Neuron (in vitro differentiated cells): ENCODE data around the gene REN.

ENCODE experiments used
- H2AFZ ChIP-seq: one replicate; pipeline ENCODE4 v1.6.1; 2013; ENCODE audit warnings: low read depth, mild to moderate bottlenecking, inconsistent platforms, low read length, moderate library complexity
- H3K27me3 ChIP-seq: one replicate; pipeline ENCODE4 v1.6.1; 2013; ENCODE audit warnings: low read length; ENCODE audit not compliant: insufficient read depth
- H3K36me3 ChIP-seq: one replicate; pipeline ENCODE4 v1.6.1; 2013; ENCODE audit warnings: low read length; ENCODE audit not compliant: insufficient read depth
- H3K4me1 ChIP-seq: one replicate; pipeline ENCODE4 v1.6.1; 2013; ENCODE audit warnings: low read length; ENCODE audit not compliant: insufficient read depth
- H3K4me3 ChIP-seq: 2 replicates; pipeline ENCODE4 v1.5.1; 2013; ENCODE audit warnings: mild to moderate bottlenecking, low read length, moderate library complexity
- H3K9me3 ChIP-seq: one replicate; pipeline ENCODE4 v1.6.1; 2013; ENCODE audit warnings: low read length

The REN gene

DNA sequence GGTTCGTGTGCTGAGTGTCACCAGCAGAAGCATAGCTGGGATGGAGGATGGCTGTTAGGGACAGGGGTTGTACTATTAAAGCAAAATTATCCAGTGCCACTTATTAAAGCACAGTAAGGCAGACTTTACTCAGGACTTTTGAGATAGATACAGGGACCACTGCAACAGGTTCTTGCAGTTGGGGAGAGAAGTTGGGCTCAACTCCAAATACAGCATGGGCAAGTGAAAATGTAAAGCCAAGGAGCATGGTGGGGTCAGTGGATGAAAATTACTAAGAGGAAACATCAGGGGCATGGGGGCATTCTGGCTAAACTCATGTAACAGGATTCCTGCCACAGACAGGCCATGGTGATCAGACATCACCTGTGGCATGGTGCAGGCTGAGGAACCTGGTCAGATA is 15.0 kb upstream of the REN start:
- Histone ChIP-seq H3K4me3 (no peak overlapping the region), H2AFZ (no peak overlapping the region), H3K9me3 (no peaks in the 10 kb centered on the region), H3K27me3 (peaks cover 12% of the 10 kb centered on the region), H3K36me3 (no peaks in the 10 kb centered on the region), H3K4me1 (no peaks in the 10 kb centered on the region)

DNA sequence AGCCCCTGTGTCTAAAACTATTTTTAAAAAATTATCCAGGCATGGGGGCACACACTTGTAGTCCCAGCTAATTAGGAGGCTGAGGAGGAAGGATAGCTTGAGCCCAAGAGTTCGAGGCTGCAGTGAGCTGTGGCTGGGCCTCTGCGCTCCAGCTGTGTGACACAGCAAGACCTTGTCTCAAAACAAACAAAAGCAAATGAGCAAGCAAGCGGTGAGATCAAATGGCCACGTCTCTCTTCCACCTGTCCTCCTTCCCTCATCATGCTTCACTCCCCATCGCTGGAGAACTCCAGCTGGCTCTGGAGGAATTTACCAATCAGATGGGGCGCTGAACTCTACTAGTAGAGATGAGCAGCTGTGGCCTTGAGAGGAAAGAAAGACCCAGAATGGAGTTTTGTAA is 14.0 kb upstream of the REN start:
- H3K27me3 ChIP-seq: peaks cover 13% of the 10 kb centered on the region
- H3K4me1 ChIP-seq: no peaks in the 10 kb centered on the region
- H3K36me3 ChIP-seq: no peaks in the 10 kb centered on the region
- no peak overlapping the region for H2AFZ ChIP-seq
- H3K4me3 ChIP-seq: no peak overlapping the region
- no peaks in the 10 kb centered on the region for H3K9me3 ChIP-seq

DNA sequence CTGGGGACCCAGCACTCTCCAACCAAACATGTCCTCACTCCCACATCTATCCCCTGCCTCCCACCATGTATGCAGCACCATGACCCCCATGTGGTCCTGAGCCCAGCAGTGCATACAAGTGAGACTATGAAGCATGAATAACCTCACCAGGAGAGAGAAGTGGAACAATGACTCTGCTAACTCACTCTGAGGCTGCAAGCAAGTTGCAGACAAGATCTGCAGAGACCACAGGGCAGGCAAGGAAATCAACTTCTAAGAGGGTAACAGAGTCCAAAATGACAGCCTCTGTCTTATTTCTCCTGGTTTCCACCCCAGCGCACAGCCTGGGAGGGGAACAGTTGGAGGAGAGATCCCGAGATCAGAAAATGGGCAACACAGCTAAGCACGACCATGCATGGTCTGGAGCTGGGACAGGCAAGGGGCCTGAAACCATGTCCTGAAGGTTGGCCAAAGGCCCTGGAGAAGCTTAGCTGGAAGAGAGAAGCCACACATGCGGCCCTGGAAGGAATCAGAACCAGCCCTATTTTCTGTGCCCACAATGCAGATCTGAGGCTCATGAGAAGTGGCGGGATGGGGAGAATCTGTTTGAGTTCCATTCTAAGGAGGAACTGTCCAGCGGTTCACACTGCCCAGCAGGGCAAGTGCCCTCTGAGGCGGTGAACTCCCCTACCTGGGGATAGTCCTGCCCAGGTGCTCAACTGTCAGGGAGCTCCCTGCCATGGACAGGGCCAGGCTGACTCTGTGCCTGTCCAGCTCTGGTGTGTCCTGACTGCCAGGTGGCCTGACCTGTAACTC is 12.5 kb upstream of the REN start:
- Histone ChIP-seq H3K9me3 (no peaks in the 10 kb centered on the region), H3K4me3 (no peak overlapping the region), H3K27me3 (peaks cover 15% of the 10 kb centered on the region), H3K4me1 (no peaks in the 10 kb centered on the region), H3K36me3 (no peaks in the 10 kb centered on the region), H2AFZ (no peak overlapping the region)

DNA sequence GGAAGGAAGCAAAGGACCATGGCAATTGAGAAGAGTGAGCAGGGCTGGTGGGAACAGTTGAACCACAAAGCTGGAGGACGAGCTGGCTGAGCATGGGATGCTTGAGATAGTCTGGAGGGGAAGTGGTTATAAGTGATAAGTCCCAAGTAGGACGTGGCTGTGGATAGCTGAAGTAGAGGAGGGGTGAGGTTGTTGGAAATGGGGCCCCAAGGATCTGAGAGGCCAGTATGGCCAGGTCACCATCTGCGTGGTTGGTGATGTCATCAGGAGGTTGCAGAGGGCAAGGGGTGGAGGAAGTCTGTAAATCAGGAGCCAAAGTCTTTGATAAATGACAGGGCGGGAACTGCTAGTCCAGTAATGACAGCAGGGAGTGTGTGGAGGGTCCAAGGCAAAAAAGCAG is 11.0 kb upstream of the REN start:
- H3K4me3 ChIP-seq: no peak overlapping the region
- no peaks in the 10 kb centered on the region for H3K36me3 ChIP-seq
- peaks cover 3% of the 10 kb centered on the region for H3K9me3 ChIP-seq
- no peaks in the 10 kb centered on the region for H3K4me1 ChIP-seq
- peaks cover 15% of the 10 kb centered on the region for H3K27me3 ChIP-seq
- no peak overlapping the region for H2AFZ ChIP-seq

DNA sequence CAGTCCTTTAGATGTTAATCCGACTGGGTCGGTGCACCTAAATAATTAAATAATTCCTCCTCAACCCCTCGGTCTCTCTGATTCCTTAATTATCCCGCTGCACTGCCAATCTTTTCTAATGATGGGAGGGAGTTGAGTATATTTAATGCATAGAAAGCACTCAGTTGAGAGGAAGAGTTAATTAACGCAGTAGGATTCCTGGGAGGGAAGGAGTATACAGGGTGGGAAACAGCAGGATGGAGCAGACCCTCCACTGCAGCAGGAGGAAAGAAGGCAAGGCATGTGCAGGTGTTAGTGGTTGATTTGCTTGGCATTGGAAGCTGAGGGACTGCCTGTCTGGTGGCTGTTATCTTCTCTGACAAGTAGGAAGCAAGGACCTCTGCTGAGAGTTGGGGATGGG is 9.9 kb upstream of the REN start:
- Histone ChIP-seq H3K36me3 (no peaks in the 10 kb centered on the region), H2AFZ (no peak overlapping the region), H3K27me3 (peaks cover 15% of the 10 kb centered on the region), H3K4me3 (no peak overlapping the region), H3K9me3 (peaks cover 3% of the 10 kb centered on the region), H3K4me1 (no peaks in the 10 kb centered on the region)

DNA sequence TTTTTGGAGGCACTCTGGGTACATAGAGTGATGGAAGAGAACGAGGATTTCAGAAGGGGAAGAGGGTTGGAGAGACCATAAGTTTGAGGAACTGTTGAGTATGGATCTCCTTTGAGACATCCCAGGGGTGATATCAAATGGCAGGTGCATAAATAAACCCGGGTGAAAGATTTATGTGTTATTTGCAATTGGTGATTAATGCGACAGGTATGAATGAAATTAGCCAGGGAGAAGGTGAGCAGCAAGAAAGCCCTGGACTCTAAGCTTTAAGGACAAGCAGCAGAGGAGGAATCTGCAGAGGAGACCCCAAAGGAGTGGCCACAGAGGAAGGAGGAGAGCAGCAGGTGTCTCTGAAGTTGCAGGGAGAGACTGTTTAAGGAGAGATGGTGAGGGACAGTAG is 8.8 kb upstream of the REN start:
- Histone ChIP-seq H3K36me3 (no peaks in the 10 kb centered on the region), H3K9me3 (peaks cover 3% of the 10 kb centered on the region), H3K4me3 (no peak overlapping the region), H2AFZ (no peak overlapping the region), H3K4me1 (no peaks in the 10 kb centered on the region), H3K27me3 (peaks cover 6% of the 10 kb centered on the region)

DNA sequence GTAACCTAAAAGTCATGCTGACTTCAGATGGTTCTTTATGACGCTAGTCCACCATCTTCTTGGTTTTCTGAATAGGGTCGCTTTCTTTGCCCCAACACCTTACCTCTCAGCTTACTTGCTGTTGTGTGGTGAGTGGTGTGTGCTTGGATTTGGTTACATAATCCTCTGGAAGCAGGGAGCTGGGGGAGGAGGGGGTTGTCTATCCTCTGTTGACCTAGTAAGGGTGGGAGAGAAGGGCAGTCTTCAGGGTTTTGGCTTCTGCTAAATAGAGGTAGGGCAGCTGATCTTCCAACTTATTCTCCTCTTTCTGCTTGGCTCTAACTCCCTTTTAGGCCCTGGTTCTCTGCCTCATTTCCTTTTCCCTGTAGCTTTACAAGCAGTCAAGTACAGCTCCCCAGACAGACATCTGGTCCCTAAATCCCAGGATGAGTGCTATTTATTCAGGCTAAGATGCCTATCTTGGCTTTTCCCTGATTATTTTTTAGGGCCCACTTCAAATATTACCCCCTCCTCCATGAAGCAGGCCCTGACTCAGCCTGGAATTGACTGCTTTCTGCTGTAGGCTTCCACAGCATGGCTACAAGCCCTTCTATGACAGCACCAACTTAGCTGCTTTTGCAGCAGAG is 6.4 kb upstream of the REN start:
- H3K4me3 ChIP-seq: no peak overlapping the region
- H3K9me3 ChIP-seq: peaks cover 3% of the 10 kb centered on the region
- H3K27me3 ChIP-seq: peaks cover 5% of the 10 kb centered on the region
- H3K36me3 ChIP-seq: no peaks in the 10 kb centered on the region
- H2AFZ ChIP-seq: no peak overlapping the region
- no peaks in the 10 kb centered on the region for H3K4me1 ChIP-seq

DNA sequence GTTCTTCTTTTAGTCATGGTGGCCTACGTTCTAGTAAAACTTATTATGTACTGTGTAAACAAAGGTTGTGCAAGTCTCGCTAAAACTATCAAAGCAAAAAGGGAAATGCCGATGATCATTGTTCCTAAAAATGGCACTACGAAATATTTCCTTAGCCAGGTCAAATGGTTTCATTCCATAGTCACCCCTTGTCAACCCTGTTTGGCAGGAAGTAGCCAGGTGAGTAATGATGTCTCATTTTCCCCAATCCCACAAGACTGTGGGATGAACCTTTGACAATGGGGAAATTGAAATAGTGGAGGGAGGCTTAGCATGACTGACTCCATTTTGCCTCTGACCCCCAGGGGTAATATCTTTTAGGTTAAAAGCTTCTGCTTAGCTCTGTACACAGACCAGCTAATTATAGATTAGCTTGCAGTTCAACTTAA is 5.6 kb upstream of the REN start:
- no peaks in the 10 kb centered on the region for H3K4me1 ChIP-seq
- H3K36me3 ChIP-seq: no peaks in the 10 kb centered on the region
- H3K9me3 ChIP-seq: peaks cover 3% of the 10 kb centered on the region
- peaks cover 3% of the 10 kb centered on the region for H3K27me3 ChIP-seq
- H2AFZ ChIP-seq: no peak overlapping the region
- H3K4me3 ChIP-seq: no peak overlapping the region

DNA sequence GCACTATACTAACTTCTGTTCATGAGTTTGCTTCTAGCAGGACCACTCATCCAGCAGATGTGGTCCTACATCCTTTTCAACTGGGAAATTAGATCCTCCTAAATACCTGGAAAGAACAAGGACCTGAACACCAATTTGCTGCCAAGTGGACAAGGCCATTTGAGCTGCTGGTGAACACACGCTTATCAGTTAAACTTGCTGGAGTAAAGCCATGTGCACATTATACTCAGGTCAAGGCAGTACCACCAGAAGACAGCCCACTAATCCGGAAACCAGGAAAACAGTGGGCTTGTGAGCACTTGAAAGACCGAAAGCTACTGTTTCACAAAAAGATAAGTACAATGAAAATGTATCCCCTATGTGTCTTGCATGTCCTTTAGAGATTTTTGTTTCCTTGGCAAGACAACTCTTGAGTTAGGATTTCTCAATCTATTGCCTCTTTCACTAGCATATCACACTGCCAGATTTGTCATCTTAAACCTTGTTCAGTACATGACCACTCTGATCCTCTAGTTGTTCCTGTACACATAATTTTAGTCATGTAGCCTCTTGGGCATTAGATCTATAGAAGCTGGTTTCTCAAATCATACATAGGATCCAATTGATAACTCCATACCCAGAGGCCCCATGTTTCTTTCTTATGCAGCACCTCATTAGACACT is 4.5 kb upstream of the REN start:
- no peaks in the 10 kb centered on the region for H3K36me3 ChIP-seq
- H3K4me3 ChIP-seq: no peak overlapping the region

DNA sequence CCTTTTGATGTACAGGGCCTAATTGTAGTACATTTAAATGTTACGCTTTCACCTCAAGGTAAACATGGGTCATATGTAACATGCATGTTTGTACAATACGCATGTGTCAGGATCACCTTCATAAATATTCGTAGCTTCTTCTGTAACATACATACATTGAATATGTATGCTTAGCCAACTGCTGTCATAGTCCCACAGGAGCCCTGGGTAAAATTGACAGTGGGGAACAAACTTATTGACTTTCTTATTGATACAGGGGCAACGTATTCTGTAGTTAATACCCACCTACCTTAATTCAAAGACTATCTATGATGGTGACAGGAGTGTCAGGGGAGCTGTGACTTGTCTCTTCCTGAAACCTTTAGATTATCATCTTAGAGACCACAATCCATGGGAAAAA is 3.7 kb upstream of the REN start:
- Histone ChIP-seq H3K9me3 (peaks cover 3% of the 10 kb centered on the region), H3K4me1 (no peaks in the 10 kb centered on the region), H3K36me3 (no peaks in the 10 kb centered on the region), H3K4me3 (no peak overlapping the region), H3K27me3 (peaks cover 7% of the 10 kb centered on the region), H2AFZ (no peak overlapping the region)

More for the DNA sequence above, 4.5 kb upstream of the REN start:
- Histone ChIP-seq H3K9me3 (peaks cover 3% of the 10 kb centered on the region), H3K4me1 (no peaks in the 10 kb centered on the region), H3K27me3 (peaks cover 10% of the 10 kb centered on the region), H2AFZ (no peak overlapping the region)

DNA sequence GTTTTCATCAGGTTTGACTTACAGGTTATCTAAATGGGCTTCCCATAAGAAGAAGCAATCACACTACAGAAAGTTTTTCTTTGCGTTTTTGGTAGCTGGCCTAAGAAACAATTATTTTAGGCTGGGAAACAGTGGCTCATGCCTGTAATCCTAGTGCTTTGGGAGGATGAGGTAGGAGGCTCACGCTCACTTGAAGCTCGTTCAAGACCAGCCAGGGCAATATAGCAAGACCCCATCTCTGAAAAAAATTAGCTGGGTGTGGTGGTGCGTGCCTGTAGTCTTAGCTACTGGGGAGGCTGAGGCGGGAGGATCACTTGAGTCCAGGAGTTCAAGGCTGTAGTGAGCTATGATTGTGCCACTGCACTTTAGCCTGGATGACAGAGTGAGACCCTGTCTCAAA is 1.6 kb upstream of the REN start:
- Histone ChIP-seq H2AFZ (no peak overlapping the region), H3K36me3 (no peaks in the 10 kb centered on the region), H3K9me3 (peaks cover 3% of the 10 kb centered on the region), H3K4me3 (no peak overlapping the region), H3K4me1 (no peaks in the 10 kb centered on the region), H3K27me3 (peaks cover 7% of the 10 kb centered on the region)

DNA sequence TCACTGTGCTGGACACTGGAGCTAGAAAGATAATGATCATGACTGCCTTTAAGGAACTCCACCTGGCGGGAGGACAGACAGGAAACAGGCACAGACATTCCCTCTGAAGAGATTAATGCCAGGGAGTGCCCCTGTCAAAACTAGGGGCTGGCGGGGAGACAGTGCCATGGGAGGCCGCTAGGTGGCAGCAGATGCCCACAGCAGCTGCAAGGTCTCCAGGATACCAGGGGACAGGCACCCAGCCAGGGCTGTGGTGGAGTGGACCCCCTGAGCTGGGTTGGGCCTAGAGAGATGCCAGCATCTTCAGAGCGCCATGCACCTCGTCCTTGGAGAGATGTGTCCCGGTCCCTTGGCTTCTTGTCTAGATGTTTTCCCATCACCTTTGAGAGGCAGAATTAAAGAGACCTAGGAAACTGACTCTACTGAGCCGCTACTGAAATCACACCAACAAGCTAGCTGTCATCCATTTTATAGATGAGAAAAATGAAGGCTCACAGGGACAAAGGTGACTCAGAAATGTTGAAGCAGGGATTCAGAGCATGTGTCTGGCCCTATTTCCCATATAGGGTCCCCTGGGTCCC is 3.6 kb downstream of the REN start:
- H2AFZ ChIP-seq: no peak overlapping the region
- no peak overlapping the region for H3K4me3 ChIP-seq
- H3K36me3 ChIP-seq: no peaks in the 10 kb centered on the region
- no peaks in the 10 kb centered on the region for H3K4me1 ChIP-seq
- H3K27me3 ChIP-seq: peaks cover 37% of the 10 kb centered on the region
- H3K9me3 ChIP-seq: no peaks in the 10 kb centered on the region
